ENCODE measurements around the gene PLEKHS1. TPM values are rescaled to one million over a fixed set of nuclear protein-coding genes. Genes with fewer than 3 reads are reported as not detected.

The PLEKHS1 gene
- total and polyA plus RNA-seq, 4 donors = under 0.01 TPM; not detected in 3

- DNase-seq (ENCODE audit: low spot score) = no peak
- Histone ChIP-seq H3K4me1 (ENCODE audit: control insufficient read depth in 4 of 4, insufficient read depth in 4 of 4, low read length in 3 of 4) (no peaks in the 10 kb centered on the region), H3K36me3 (ENCODE audit: control insufficient read depth in 4 of 4, insufficient read depth in 3 of 4, low read depth in 1 of 4, low read length in 3 of 4) (peaks cover 0 to 6% (median 3%) of the 10 kb centered on the region in 4 donors), H3K27me3 (ENCODE audit: control insufficient read depth in 4 of 4, insufficient read depth in 4 of 4, low read length in 3 of 4) (no peaks in the 10 kb centered on the region), H3K9ac (ENCODE audit: low read depth in 1 of 2, low read length in 2 of 2) (no peak overlapping the region), H3K4me3 (ENCODE audit: low read depth in 1 of 3, low read length in 3 of 3) (no peak overlapping the region), H3K27ac (ENCODE audit: low read depth in 1 of 2, low read length in 2 of 2) (no peak overlapping the region), H3K9me3 (ENCODE audit: control insufficient read depth in 4 of 4, low read length in 3 of 4) (no peaks in the 10 kb centered on the region)
- TF ChIP-seq NR2F2 (IDR thresholded peaks at IDR 0.05) (no peak), RAD21 (IDR thresholded peaks at IDR 0.05) (no peak), HNF4A (conservative IDR thresholded peaks at IDR 0.05) (no peak), REST (IDR thresholded peaks at IDR 0.05) (no peak), YY1 (IDR thresholded peaks at IDR 0.05) (no peak), ATF3 (IDR thresholded peaks at IDR 0.05) (no peak), FOXA1 (IDR thresholded peaks at IDR 0.05) (no peak), RXRA (IDR thresholded peaks at IDR 0.05) (no peak), SP1 (IDR thresholded peaks at IDR 0.05) (no peak), HNF4G (IDR thresholded peaks at IDR 0.05) (no peak), JUND (IDR thresholded peaks at IDR 0.05) (no peak), CTCF (IDR thresholded peaks at IDR 0.05; ENCODE audit: low read depth, low read length, missing input control) (no peak), GABPA (IDR thresholded peaks at IDR 0.05 in 1 of 2, conservative IDR thresholded peaks at IDR 0.05 in 1 of 2) (no peak), MAX (IDR thresholded peaks at IDR 0.05) (no peak), TAF1 (conservative IDR thresholded peaks at IDR 0.05) (no peak), EGR1 (IDR thresholded peaks at IDR 0.05; ENCODE audit: low read depth in 2 of 2) (no peak), ZBTB33 (IDR thresholded peaks at IDR 0.05) (no peak)
- WGBS = 78% methylated on average over 8 of the region's 8 CpGs
Measured at GRCh38 chr10:113709221-113709838, 42.2 kb upstream of the PLEKHS1 start.

All from liver (tissue), 9 donors.